ENCODE measurements around the gene GALNT10.

Gene GALNT10

DNA sequence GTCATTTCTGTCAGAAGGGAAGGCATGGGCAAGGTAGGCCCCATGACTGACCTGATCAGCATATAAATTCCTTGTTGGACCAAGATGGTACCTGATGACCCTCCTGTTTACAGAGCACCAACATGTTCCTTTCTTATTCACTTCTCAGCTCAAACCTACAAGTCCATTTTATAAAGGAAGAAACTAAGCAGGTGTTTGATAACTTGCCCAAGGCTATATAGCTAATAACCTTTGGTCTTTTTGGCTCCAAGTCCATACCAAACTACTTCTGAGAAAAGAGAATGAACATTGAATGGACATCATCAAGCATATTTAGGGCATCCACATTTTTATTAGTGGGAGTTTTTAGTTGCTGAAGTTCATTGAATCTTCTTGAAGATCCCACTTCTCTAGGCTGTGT lies 125.2 kb downstream of the GALNT10 start:
- no peaks in the 10 kb centered on the region for H3K4me1 ChIP-seq (ENCODE audit: control insufficient read depth in 2 of 2, insufficient read depth in 2 of 2, low read length in 2 of 2)
- H3K9me3 ChIP-seq (ENCODE audit: control insufficient read depth in 2 of 2, low read length in 2 of 2), result no peaks in the 10 kb centered on the region
- H3K9ac ChIP-seq (ENCODE audit: low read depth in 1 of 2, low read length in 2 of 2), result no peak overlapping the region
- H3K4me3 ChIP-seq (ENCODE audit: low read length in 2 of 2), result no peak overlapping the region
- peaks cover 0 to 5% of the 10 kb centered on the region in 2 donors for H3K36me3 ChIP-seq (ENCODE audit: control insufficient read depth in 2 of 2, insufficient read depth in 2 of 2, low read length in 2 of 2)
- H3K27me3 ChIP-seq (ENCODE audit: control insufficient read depth in 2 of 2, insufficient read depth in 2 of 2, low read length in 2 of 2), result no peaks in the 10 kb centered on the region
- no peak overlapping the region for H3K27ac ChIP-seq (ENCODE audit: low read depth in 2 of 2, low read length in 2 of 2)

DNA sequence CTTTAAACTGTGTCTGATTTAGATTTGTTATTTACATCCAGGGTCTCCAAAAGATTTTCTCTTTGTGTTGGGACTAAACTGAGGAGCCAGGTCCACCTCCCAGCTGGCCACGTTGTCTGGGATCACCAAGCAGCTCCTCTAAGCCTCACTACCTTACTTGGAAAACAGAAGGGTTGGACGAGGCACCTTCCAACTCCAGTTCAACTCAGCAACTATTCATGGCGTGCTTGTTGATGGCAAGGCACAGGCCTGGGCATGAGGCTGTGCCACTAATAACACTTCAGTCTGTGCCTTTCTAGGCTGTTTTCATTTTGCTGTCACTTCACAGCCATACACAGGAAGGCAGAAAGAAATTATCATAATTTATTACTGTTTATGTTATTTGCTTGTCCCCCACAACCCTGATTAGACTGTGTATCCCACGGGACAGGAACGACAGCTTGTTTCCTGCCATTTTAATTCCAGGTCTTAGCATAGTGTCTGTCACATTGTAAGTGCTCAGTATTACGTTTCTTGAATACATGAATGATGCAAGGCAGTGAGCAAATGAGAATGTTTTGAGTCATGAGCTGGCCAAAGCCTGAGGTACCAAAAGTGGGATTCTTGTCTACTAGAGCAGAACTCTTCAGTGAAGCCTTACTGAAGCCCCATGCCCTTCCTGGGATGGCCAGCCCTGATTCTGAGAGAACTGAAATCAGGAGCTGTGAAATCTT lies 125.8 kb downstream of the GALNT10 start:
- no peaks in the 10 kb centered on the region for H3K4me1 ChIP-seq (ENCODE audit: control insufficient read depth in 2 of 2, insufficient read depth in 2 of 2, low read length in 2 of 2)
- no peaks in the 10 kb centered on the region for H3K27me3 ChIP-seq (ENCODE audit: control insufficient read depth in 2 of 2, insufficient read depth in 2 of 2, low read length in 2 of 2)
- H3K36me3 ChIP-seq (ENCODE audit: control insufficient read depth in 2 of 2, insufficient read depth in 2 of 2, low read length in 2 of 2), result peaks cover 0 to 5% of the 10 kb centered on the region in 2 donors
- H3K27ac ChIP-seq (ENCODE audit: low read depth in 2 of 2, low read length in 2 of 2), result no peak overlapping the region
- no peak overlapping the region for H3K9ac ChIP-seq (ENCODE audit: low read depth in 1 of 2, low read length in 2 of 2)
- no peaks in the 10 kb centered on the region for H3K9me3 ChIP-seq (ENCODE audit: control insufficient read depth in 2 of 2, low read length in 2 of 2)
- no peak overlapping the region for H3K4me3 ChIP-seq (ENCODE audit: low read length in 2 of 2)

DNA sequence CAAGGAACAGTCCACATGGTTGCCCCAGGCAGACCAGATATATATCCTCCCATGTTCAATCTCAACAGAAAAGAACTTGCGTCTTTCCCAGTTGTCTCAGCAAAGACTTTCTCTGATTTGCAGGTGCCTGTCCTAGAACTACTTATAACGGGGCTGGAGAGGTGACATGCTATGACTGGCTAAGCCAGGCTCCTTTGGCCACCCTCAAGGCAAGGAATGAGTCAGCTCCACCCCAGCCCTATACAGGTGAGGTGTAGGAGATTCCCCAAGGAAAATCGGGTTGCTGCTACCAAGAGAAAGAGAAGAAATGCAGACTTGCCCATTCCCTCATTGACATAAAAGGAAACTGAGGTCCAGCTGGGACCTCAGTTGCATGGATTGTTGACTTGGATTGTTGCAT lies 127.4 kb downstream of the GALNT10 start:
- H3K4me3 ChIP-seq (ENCODE audit: low read length in 2 of 2), result no peak overlapping the region
- no peaks in the 10 kb centered on the region for H3K9me3 ChIP-seq (ENCODE audit: control insufficient read depth in 2 of 2, low read length in 2 of 2)
- no peaks in the 10 kb centered on the region for H3K27me3 ChIP-seq (ENCODE audit: control insufficient read depth in 2 of 2, insufficient read depth in 2 of 2, low read length in 2 of 2)
- no peak overlapping the region for H3K9ac ChIP-seq (ENCODE audit: low read depth in 1 of 2, low read length in 2 of 2)
- H3K36me3 ChIP-seq (ENCODE audit: control insufficient read depth in 2 of 2, insufficient read depth in 2 of 2, low read length in 2 of 2), result peaks cover 0 to 5% of the 10 kb centered on the region in 2 donors
- H3K4me1 ChIP-seq (ENCODE audit: control insufficient read depth in 2 of 2, insufficient read depth in 2 of 2, low read length in 2 of 2), result no peaks in the 10 kb centered on the region
- no peak overlapping the region for H3K27ac ChIP-seq (ENCODE audit: low read depth in 2 of 2, low read length in 2 of 2)

GRCh38 chr5:154318691-154319090 lies 128.2 kb downstream of the GALNT10 start:
- Histone ChIP-seq H3K4me3 (ENCODE audit: low read length in 2 of 2) (no peak overlapping the region), H3K27ac (ENCODE audit: low read depth in 2 of 2, low read length in 2 of 2) (no peak overlapping the region), H3K4me1 (ENCODE audit: control insufficient read depth in 2 of 2, insufficient read depth in 2 of 2, low read length in 2 of 2) (no peaks in the 10 kb centered on the region), H3K27me3 (ENCODE audit: control insufficient read depth in 2 of 2, insufficient read depth in 2 of 2, low read length in 2 of 2) (no peaks in the 10 kb centered on the region), H3K36me3 (ENCODE audit: control insufficient read depth in 2 of 2, insufficient read depth in 2 of 2, low read length in 2 of 2) (peaks cover 0 to 5% of the 10 kb centered on the region in 2 donors), H3K9ac (ENCODE audit: low read depth in 1 of 2, low read length in 2 of 2) (no peak overlapping the region), H3K9me3 (ENCODE audit: control insufficient read depth in 2 of 2, low read length in 2 of 2) (no peaks in the 10 kb centered on the region)

DNA sequence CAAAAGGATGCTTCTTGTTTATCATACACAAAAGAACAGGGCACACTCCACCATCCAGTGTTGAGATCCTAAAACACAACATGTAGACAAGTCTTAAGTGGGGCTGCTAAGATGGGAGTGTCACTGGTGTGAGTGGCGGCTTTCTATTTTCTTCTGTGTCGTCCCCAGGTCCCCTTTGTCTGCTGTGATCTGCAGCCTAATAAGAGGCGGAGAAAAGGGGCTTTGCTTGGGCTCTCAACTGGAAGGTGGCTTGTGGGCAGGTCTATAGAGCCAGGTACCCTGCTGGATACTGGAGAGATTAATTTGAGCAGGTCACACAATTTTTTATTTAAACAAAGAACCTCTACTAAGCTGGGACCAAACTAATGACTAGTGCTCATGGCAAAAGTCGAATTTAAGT lies 129.2 kb downstream of the GALNT10 start:
- H3K36me3 ChIP-seq (ENCODE audit: control insufficient read depth in 2 of 2, insufficient read depth in 2 of 2, low read length in 2 of 2), result peaks cover 0 to 10% of the 10 kb centered on the region in 2 donors
- H3K9me3 ChIP-seq (ENCODE audit: control insufficient read depth in 2 of 2, low read length in 2 of 2), result no peaks in the 10 kb centered on the region
- H3K27ac ChIP-seq (ENCODE audit: low read depth in 2 of 2, low read length in 2 of 2), result no peak overlapping the region
- H3K4me3 ChIP-seq (ENCODE audit: low read length in 2 of 2), result no peak overlapping the region
- H3K4me1 ChIP-seq (ENCODE audit: control insufficient read depth in 2 of 2, insufficient read depth in 2 of 2, low read length in 2 of 2), result no peaks in the 10 kb centered on the region
- H3K9ac ChIP-seq (ENCODE audit: low read depth in 1 of 2, low read length in 2 of 2), result no peak overlapping the region
- H3K27me3 ChIP-seq (ENCODE audit: control insufficient read depth in 2 of 2, insufficient read depth in 2 of 2, low read length in 2 of 2), result no peaks in the 10 kb centered on the region

DNA sequence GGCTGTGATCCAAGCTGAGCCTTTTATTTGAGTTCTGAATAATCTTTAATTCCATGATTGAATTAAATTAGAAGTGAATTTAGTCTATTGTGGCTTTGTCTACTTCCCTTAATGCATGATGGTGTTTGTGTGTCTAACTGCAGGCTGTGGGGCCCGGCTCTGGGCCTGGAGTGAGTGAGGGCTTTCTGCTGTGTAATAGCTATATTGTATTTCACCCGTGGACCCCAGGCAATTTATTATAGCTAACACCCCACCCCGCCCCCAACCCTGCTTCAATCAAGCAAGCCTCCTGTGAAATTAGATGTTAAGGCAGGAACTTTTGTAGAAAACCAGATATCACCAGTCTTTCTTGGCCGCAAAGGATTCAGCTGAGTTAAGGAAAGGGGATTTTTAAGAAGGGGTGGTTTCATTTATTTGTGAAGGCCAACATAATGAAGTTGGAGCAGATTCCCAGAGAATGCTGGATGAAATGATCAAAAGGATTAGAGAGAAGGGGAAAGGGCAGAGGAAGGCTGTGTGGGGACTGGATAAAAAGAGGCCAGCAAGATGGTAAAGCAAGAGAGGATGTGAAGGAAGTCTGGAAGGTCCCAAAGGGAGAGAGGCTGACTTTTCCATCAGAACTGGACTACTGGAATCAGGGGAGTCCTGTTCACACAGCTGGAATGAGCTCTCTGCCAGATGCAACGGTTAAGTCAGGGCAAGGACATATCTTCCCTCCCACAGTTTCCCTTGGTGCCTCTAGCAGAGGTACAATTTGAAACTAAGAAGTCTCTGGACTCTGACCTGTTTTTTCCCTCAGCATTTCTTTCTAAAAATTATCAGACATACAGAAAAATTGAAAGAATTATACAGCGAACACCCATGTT lies 129.9 kb downstream of the GALNT10 start:
- Histone ChIP-seq H3K9ac (ENCODE audit: low read depth in 1 of 2, low read length in 2 of 2) (no peak overlapping the region), H3K4me1 (ENCODE audit: control insufficient read depth in 2 of 2, insufficient read depth in 2 of 2, low read length in 2 of 2) (no peaks in the 10 kb centered on the region), H3K4me3 (ENCODE audit: low read length in 2 of 2) (no peak overlapping the region), H3K36me3 (ENCODE audit: control insufficient read depth in 2 of 2, insufficient read depth in 2 of 2, low read length in 2 of 2) (peaks cover 0 to 8% of the 10 kb centered on the region in 2 donors), H3K9me3 (ENCODE audit: control insufficient read depth in 2 of 2, low read length in 2 of 2) (no peaks in the 10 kb centered on the region), H3K27me3 (ENCODE audit: control insufficient read depth in 2 of 2, insufficient read depth in 2 of 2, low read length in 2 of 2) (no peaks in the 10 kb centered on the region), H3K27ac (ENCODE audit: low read depth in 2 of 2, low read length in 2 of 2) (no peak overlapping the region)

DNA sequence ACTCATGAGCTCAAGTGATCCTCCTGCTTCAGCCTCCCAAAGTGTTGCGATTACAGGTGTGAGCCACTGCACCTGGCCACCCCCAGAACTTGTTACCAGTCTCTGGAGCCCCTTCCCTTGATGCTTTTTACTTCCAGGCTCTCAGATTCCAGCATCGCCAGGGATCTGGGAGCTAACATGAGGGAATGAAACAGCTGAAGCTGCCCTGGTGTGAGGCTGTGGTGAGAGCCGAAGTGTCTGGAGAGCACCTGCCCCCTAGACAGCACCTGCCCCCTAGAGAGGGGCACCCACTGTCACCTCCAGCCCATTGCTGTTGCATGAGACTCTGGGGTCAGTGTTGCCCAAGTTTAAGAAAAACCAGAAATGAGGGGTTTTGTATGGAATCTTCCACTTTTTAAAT lies 131.0 kb downstream of the GALNT10 start:
- no peaks in the 10 kb centered on the region for H3K27me3 ChIP-seq (ENCODE audit: control insufficient read depth in 2 of 2, insufficient read depth in 2 of 2, low read length in 2 of 2)

DNA sequence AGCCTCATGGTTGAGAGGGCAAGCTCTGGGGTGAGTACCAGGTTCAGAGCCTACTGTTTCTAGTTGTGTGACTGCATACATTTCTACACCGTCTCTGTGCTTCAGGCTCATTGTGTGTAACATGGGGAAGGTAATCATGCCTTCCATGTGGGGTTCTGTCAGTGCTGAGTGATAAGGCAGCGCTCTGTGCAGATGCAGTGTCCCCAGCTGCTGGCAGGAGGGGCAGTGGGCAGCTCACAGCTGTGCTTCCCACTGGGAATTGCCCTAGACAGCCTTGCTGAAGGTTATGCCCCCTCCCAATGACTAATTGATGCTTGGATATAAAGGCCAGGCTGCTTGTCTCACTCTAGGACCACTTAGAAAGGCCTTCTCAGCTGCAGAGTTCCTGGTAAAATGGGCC lies 133.5 kb downstream of the GALNT10 start:
- no peaks in the 10 kb centered on the region for H3K9me3 ChIP-seq (ENCODE audit: control insufficient read depth in 2 of 2, low read length in 2 of 2)
- H3K36me3 ChIP-seq (ENCODE audit: control insufficient read depth in 2 of 2, insufficient read depth in 2 of 2, low read length in 2 of 2), result peaks cover 0 to 5% of the 10 kb centered on the region in 2 donors
- H3K9ac ChIP-seq (ENCODE audit: low read depth in 1 of 2, low read length in 2 of 2), result no peak overlapping the region
- H3K27ac ChIP-seq (ENCODE audit: low read depth in 2 of 2, low read length in 2 of 2), result no peak overlapping the region
- H3K27me3 ChIP-seq (ENCODE audit: control insufficient read depth in 2 of 2, insufficient read depth in 2 of 2, low read length in 2 of 2), result no peaks in the 10 kb centered on the region
- no peak overlapping the region for H3K4me3 ChIP-seq (ENCODE audit: low read length in 2 of 2)
- H3K4me1 ChIP-seq (ENCODE audit: control insufficient read depth in 2 of 2, insufficient read depth in 2 of 2, low read length in 2 of 2), result no peaks in the 10 kb centered on the region

More for the DNA sequence above, 131.0 kb downstream of the GALNT10 start:
- Histone ChIP-seq H3K36me3 (ENCODE audit: control insufficient read depth in 2 of 2, insufficient read depth in 2 of 2, low read length in 2 of 2) (peaks cover 0 to 7% of the 10 kb centered on the region in 2 donors), H3K27ac (ENCODE audit: low read depth in 2 of 2, low read length in 2 of 2) (no peak overlapping the region), H3K4me3 (ENCODE audit: low read length in 2 of 2) (no peak overlapping the region), H3K9me3 (ENCODE audit: control insufficient read depth in 2 of 2, low read length in 2 of 2) (no peaks in the 10 kb centered on the region), H3K9ac (ENCODE audit: low read depth in 1 of 2, low read length in 2 of 2) (no peak overlapping the region), H3K4me1 (ENCODE audit: control insufficient read depth in 2 of 2, insufficient read depth in 2 of 2, low read length in 2 of 2) (no peaks in the 10 kb centered on the region)

DNA sequence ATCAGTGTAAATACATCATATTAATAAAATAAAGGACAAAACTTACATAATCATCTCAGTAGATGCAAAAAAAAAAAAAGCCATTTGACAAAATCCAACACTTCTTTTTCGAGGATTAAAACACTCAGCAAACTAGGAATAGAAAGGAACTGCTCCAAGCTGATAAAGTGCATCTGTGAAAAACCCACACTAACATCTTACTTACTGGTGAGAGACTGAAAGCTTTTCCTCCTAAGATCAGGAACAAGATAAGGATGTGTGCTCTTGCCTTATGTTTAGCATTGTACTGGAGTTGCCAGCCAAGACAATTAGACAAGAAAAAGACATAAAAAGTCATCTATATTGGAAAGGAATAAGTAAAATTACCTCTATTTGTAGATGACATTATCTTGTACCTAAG lies 135.0 kb downstream of the GALNT10 start:
- Histone ChIP-seq H3K4me1 (ENCODE audit: control insufficient read depth in 2 of 2, insufficient read depth in 2 of 2, low read length in 2 of 2) (no peaks in the 10 kb centered on the region), H3K9me3 (ENCODE audit: control insufficient read depth in 2 of 2, low read length in 2 of 2) (no peaks in the 10 kb centered on the region), H3K4me3 (ENCODE audit: low read length in 2 of 2) (no peak overlapping the region), H3K27ac (ENCODE audit: low read depth in 2 of 2, low read length in 2 of 2) (no peak overlapping the region), H3K36me3 (ENCODE audit: control insufficient read depth in 2 of 2, insufficient read depth in 2 of 2, low read length in 2 of 2) (peaks cover 0 to 4% of the 10 kb centered on the region in 2 donors), H3K27me3 (ENCODE audit: control insufficient read depth in 2 of 2, insufficient read depth in 2 of 2, low read length in 2 of 2) (no peaks in the 10 kb centered on the region), H3K9ac (ENCODE audit: low read depth in 1 of 2, low read length in 2 of 2) (no peak overlapping the region)

DNA sequence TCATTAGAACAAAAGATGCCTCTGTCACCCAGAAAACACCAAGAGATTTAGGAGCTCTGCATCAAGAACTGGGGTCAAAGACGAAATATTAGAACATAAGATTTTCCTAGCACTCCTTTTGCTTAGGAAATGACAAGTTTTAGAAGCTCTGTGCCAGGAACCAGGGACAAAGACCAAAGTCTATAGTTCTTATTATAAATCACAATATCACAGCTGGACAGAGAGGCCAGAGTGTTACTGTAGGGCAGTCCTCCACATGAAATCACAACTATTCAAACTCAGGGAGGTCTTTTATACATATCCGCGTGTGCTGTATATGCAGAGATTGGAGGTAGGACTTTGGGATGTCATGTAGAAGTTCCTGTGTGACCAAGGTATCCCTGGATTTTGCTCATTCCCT lies 138.5 kb downstream of the GALNT10 start:
- H3K4me1 ChIP-seq (ENCODE audit: control insufficient read depth in 2 of 2, insufficient read depth in 2 of 2, low read length in 2 of 2), result no peaks in the 10 kb centered on the region
- no peak overlapping the region for H3K4me3 ChIP-seq (ENCODE audit: low read length in 2 of 2)
- H3K36me3 ChIP-seq (ENCODE audit: control insufficient read depth in 2 of 2, insufficient read depth in 2 of 2, low read length in 2 of 2), result peaks cover 4 to 8% of the 10 kb centered on the region in 2 donors
- no peaks in the 10 kb centered on the region for H3K9me3 ChIP-seq (ENCODE audit: control insufficient read depth in 2 of 2, low read length in 2 of 2)
- H3K9ac ChIP-seq (ENCODE audit: low read depth in 1 of 2, low read length in 2 of 2), result no peak overlapping the region
- no peaks in the 10 kb centered on the region for H3K27me3 ChIP-seq (ENCODE audit: control insufficient read depth in 2 of 2, insufficient read depth in 2 of 2, low read length in 2 of 2)
- H3K27ac ChIP-seq (ENCODE audit: low read depth in 2 of 2, low read length in 2 of 2), result no peak overlapping the region
